ENCODE measurements around the gene SLC47A1. TPM values are rescaled to one million over a fixed set of nuclear protein-coding genes. Genes with fewer than 3 reads are reported as not detected.

SLC47A1 gene
- total and polyA plus RNA-seq, 2 of the 4 experiments (the other 2 are of a cell fraction), result not detected

DNA sequence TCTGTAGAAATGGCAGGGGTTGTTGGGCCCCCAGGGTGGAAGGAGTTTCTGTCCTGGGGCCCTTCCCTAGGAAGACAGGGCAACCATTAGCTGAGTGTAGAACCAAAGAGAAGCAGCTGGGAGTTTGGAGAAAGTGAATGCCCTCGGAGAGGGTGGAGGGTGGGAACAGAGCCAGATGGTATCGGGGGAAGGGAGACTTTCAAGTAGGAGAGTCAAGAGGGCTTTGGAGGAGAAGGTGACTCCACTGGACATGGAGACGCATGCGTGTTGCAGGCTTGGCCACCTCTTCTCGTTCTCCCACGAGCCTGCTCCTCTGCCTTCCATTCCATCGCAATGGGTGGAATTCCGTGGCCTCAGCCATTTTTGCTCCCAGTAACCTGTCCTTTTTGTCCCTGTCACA is 19.4 kb downstream of the SLC47A1 start:
- Histone ChIP-seq H3K9ac (ENCODE audit: low read depth, low read length) (no peak overlapping the region), H3K9me3 (ENCODE audit: control insufficient read depth, insufficient read depth, low read length) (no peaks in the 10 kb centered on the region), H2AK9ac (replicated peaks; ENCODE audit: low read depth, low read length, poor library complexity) (no peak overlapping the region), H3K56ac (ENCODE audit: extremely low read depth, insufficient read depth, low read length) (no peak overlapping the region), H4K8ac (ENCODE audit: low read depth in 2 of 2, low read length in 2 of 2) (no peak overlapping the region), H3K36me3 (ENCODE audit: control insufficient read depth, insufficient read depth, low read length) (no peaks in the 10 kb centered on the region), H3K27ac (ENCODE audit: insufficient read depth, low read length) (no peak overlapping the region), H3K9me1 (ENCODE audit: insufficient read depth, low read length) (no peaks in the 10 kb centered on the region), H3K79me1 (ENCODE audit: low read depth in 1 of 2, low read length in 2 of 2) (no peaks in the 10 kb centered on the region), H3K4ac (ENCODE audit: low read depth, low read length) (no peak overlapping the region), H3K18ac (ENCODE audit: low read depth, low read length) (no peak overlapping the region), H2BK120ac (ENCODE audit: low read depth, low read length) (no peak overlapping the region), H2BK20ac (ENCODE audit: low read depth, low read length) (no peak overlapping the region), H4K91ac (ENCODE audit: insufficient read depth, low read depth, low read length) (no peak overlapping the region), H2BK15ac (ENCODE audit: low read depth, low read length) (no peak overlapping the region), H3K23ac (ENCODE audit: low read depth, low read length) (no peak overlapping the region), H2AFZ (replicated peaks; ENCODE audit: low read length, poor library complexity) (no peak overlapping the region), H2BK5ac (ENCODE audit: low read depth, low read length, poor library complexity, severe bottlenecking) (no peak overlapping the region), H3K4me2 (ENCODE audit: low read depth, low read length) (no peak overlapping the region), H3K4me3 (ENCODE audit: insufficient read depth, low read depth, low read length) (no peak overlapping the region), H3K14ac (replicated peaks; ENCODE audit: low read depth, low read length) (no peak overlapping the region), H3K4me1 (ENCODE audit: control insufficient read depth, insufficient read depth, low read length) (no peaks in the 10 kb centered on the region), H4K5ac (ENCODE audit: low read depth, low read length) (no peak overlapping the region), H4K20me1 (ENCODE audit: insufficient read depth, low read length) (no peaks in the 10 kb centered on the region), H2AK5ac (ENCODE audit: low read depth, low read length) (no peak overlapping the region), H3K27me3 (ENCODE audit: control insufficient read depth, insufficient read depth, low read length) (peaks cover 42% of the 10 kb centered on the region)
- dilution Hi-C loops (cut with HindIII; ENCODE audit: low sequenced_read_pairs, unreplicated experiment), result no loop called here
- DNase-seq (no peak), ATAC-seq (ENCODE audit: low read depth) (no peak)
- WGBS, 2 experiments (ENCODE audit: extremely low coverage in 2 of 2, insufficient read length in 1 of 2), result 72% methylated on average over 6 of the region's 8 CpGs; no CpG with 5 or more reads in 1 of the 2 experiments
- BruUV-seq (replicated peaks), result no TSS peak
- CTCF ChIA-PET, result no interaction called here
- TF ChIP-seq CHD1 (IDR thresholded peaks at IDR 0.05; ENCODE audit: low read depth, low read length) (no peak), MAZ (IDR thresholded peaks at IDR 0.05; ENCODE audit: borderline replicate concordance, low read depth, low read length) (no peak), POLR2A (IDR thresholded peaks at IDR 0.05; ENCODE audit: low read depth, low read length) (no peak), BHLHE40 (IDR thresholded peaks at IDR 0.05; ENCODE audit: low read depth, low read length) (no peak), RFX5 (IDR thresholded peaks at IDR 0.05; ENCODE audit: low read depth, low read length) (no peak), CTCF (conservative IDR thresholded peaks at IDR 0.05; ENCODE audit: low read depth, low read length) (no peak), FOS (IDR thresholded peaks at IDR 0.05; ENCODE audit: low read depth, low read length) (no peak), RAD21 (IDR thresholded peaks at IDR 0.05; ENCODE audit: low read length) (no peak), NFE2L2 (IDR thresholded peaks at IDR 0.05; ENCODE audit: low read depth, low read length) (no peak), MAFK (IDR thresholded peaks at IDR 0.05; ENCODE audit: low read depth, low read length) (no peak), CEBPB (IDR thresholded peaks at IDR 0.05; ENCODE audit: low read depth, low read length) (no peak), SMC3 (IDR thresholded peaks at IDR 0.05; ENCODE audit: low read depth, low read length) (no peak), MXI1 (IDR thresholded peaks at IDR 0.05; ENCODE audit: borderline replicate concordance, low read depth, low read length) (no peak), RCOR1 (IDR thresholded peaks at IDR 0.05; ENCODE audit: insufficient replicate concordance, low read length) (no peak)
- TF ChIP-seq, protein P1, sequence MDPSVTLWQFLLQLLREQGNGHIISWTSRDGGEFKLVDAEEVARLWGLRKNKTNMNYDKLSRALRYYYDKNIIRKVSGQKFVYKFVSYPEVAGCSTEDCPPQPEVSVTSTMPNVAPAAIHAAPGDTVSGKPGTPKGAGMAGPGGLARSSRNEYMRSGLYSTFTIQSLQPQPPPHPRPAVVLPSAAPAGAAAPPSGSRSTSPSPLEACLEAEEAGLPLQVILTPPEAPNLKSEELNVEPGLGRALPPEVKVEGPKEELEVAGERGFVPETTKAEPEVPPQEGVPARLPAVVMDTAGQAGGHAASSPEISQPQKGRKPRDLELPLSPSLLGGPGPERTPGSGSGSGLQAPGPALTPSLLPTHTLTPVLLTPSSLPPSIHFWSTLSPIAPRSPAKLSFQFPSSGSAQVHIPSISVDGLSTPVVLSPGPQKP (IDR thresholded peaks at IDR 0.05; ENCODE audit: borderline replicate concordance, low read depth, low read length), result no peak
- TF ChIP-seq, protein P2, sequence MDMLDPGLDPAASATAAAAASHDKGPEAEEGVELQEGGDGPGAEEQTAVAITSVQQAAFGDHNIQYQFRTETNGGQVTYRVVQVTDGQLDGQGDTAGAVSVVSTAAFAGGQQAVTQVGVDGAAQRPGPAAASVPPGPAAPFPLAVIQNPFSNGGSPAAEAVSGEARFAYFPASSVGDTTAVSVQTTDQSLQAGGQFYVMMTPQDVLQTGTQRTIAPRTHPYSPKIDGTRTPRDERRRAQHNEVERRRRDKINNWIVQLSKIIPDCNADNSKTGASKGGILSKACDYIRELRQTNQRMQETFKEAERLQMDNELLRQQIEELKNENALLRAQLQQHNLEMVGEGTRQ (IDR thresholded peaks at IDR 0.05; ENCODE audit: low read depth, low read length), result no peak
- intact Hi-C loops (cut with micrococcal nuclease), result no loop called here
- POLR2A ChIA-PET (ENCODE audit: unreplicated experiment), result no interaction called here
- in situ Hi-C loops (cut with MboI; ENCODE audit: low sequenced_read_pairs), result no loop called here

Measured in IMR-90 (cell line).